Activated CD4-positive, alpha-beta T cell treated with anti-CD3 and anti-CD28 coated beads, Interleukin-10, Interleukin-2, amounts not matched to agents 100 ng/mL and 50 ng/mL, durations not matched to agents 16 hours and 8 hours (primary cell): ENCODE data around the gene MMP23B.
"Not testable (repeated sequence)": the region's sequence is repeated elsewhere in the genome, so short reads cannot be mapped to it uniquely, and the experiment has no call there.

Source experiments
- DNase-seq: peaks from one replicate; pipeline ENCODE4 v3.0.0-alpha.2; 2020

Gene MMP23B

GRCh38 chr1:1621173-1622009 lies 10.6 kb upstream of the MMP23B start:
- DNase-seq, result no peak

GRCh38 chr1:1622010-1622787 lies 9.8 kb upstream of the MMP23B start:
- no peak for DNase-seq

- no peak for DNase-seq
Observed at GRCh38 chr1:1622788-1623094, 9.2 kb upstream of the MMP23B start.

- no peak for DNase-seq
Observed at GRCh38 chr1:1623181-1623630, 8.8 kb upstream of the MMP23B start.

- no peak for DNase-seq
Observed at GRCh38 chr1:1623631-1624442, 8.1 kb upstream of the MMP23B start.

- DNase-seq, result no peak
Observed at GRCh38 chr1:1624443-1625403, 7.2 kb upstream of the MMP23B start.

- no peak for DNase-seq
Observed at GRCh38 chr1:1625404-1625775, 6.6 kb upstream of the MMP23B start.

- no peak for DNase-seq
Observed at GRCh38 chr1:1625824-1626206, 6.2 kb upstream of the MMP23B start.

- no peak for DNase-seq
Observed at GRCh38 chr1:1626207-1627141, 5.5 kb upstream of the MMP23B start.

- no peak for DNase-seq
Observed at GRCh38 chr1:1627261-1627828, 4.6 kb upstream of the MMP23B start.

- DNase-seq, result no peak
Observed at GRCh38 chr1:1627829-1628753, 3.9 kb upstream of the MMP23B start.

GRCh38 chr1:1628754-1629429 lies 3.1 kb upstream of the MMP23B start:
- peak; percentile 61 for DNase-seq

- DNase-seq, result peak; percentile 67
Observed at GRCh38 chr1:1629430-1630190, 2.4 kb upstream of the MMP23B start.

GRCh38 chr1:1630191-1630964 lies 1.6 kb upstream of the MMP23B start:
- DNase-seq, result peak; percentile 95

- DNase-seq, result no peak
Observed at GRCh38 chr1:1630965-1631781, 800 bp upstream of the MMP23B start.

GRCh38 chr1:1633409-1633808 lies 1.4 kb downstream of the MMP23B start:
- not testable (repeated sequence) for DNase-seq
